GM21423 (cell line): ENCODE measurements around the gene ITPR3.
A peak's percentile ranks its signal among the peaks of the same experiment; 100 is the strongest.

Experiments
- ATAC-seq: cut with Tn5 transposase; IDR thresholded peaks from one replicate; pipeline ENCODE4 v1.9.1; 2021; ENCODE audit warnings: mild to moderate bottlenecking, moderate library complexity; ENCODE audit not compliant: unreplicated experiment

ITPR3 gene

GRCh38 chr6:33620856-33621710, at the start of gene ITPR3:
Gene ITPR3, plus strand, starts transcription at chr6:33621322. Its CDS starts 281 bp downstream, at chr6:33621603.
- peak; percentile 63 for ATAC-seq

- ATAC-seq: no peak
These were observed 49.3 kb upstream of the ITPR3 start for GRCh38 chr6:33571637-33572316.

GRCh38 chr6:33575211-33575610, 45.9 kb upstream of the ITPR3 start:
- no peak for ATAC-seq

DNA sequence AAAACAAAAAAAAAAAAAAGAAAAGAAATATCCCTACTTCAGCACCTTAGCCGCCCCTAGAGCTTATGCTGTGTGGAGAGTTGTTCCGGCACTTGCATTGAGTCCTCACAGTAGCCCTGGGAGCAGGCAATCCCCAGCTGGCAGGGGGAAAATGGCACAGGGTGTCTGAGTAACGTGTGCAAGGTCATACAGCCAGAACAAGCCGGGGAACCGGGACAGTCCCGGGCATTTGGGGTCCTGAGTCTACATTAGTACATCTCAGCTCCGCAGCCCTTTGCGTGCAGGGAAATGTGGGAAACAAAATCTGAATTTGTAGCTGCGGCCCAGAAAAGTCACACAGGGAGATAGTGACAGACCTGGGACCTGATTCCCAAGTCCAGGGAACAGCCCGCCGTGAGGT, 44.5 kb upstream of the ITPR3 start:
- no peak for ATAC-seq

- ATAC-seq: no peak
These were observed 44.0 kb upstream of the ITPR3 start for GRCh38 chr6:33577106-33577535.

GRCh38 chr6:33577718-33578117, 43.4 kb upstream of the ITPR3 start:
- no peak for ATAC-seq

- no peak for ATAC-seq
These were observed 43.0 kb upstream of the ITPR3 start for GRCh38 chr6:33578164-33578563.

- ATAC-seq: no peak
These were observed 42.5 kb upstream of the ITPR3 start for GRCh38 chr6:33578588-33579011.

- ATAC-seq: peak; percentile 80
These were observed 41.1 kb upstream of the ITPR3 start, which contains the start of gene BAK1 for GRCh38 chr6:33579828-33580714. Gene BAK1, minus strand, starts transcription at chr6:33580276. Its CDS starts 2,672 bp downstream, at chr6:33577604.

GRCh38 chr6:33581186-33581585, 39.9 kb upstream of the ITPR3 start:
- ATAC-seq: no peak

GRCh38 chr6:33583591-33584155, 37.4 kb upstream of the ITPR3 start:
- ATAC-seq: no peak

DNA sequence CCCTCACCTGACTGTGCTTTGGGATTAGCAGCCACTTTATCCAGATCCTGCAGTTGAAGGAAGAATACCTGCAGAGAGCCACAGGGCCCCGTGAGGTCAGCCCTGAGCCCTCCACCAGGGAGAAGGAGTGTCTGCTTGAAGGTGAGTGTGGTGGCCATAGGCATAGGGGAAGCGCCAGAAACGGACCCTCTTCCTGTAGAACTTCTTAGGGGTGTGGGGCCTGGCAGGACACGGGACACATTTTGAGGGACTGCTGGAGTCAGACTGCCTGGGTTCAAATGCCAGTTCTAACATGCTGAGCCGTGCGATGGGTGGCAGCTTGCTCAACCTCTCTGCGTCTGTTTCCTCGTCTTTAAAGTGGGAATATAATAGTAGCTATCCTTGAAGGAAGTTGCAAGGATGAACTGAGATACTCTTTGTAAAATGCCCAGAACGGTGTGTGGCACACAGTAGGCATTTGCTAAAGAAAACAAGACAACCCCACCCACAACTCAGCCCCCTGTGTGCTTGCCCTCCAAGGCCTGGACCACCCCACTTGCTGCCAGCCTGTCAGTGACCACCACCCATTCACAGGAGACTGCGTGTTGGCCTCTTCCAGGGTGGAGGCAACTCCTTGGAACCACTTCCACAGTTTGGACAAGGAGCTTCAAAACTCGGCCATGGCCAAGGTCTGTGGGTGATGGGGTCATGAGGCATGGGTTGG, 36.3 kb upstream of the ITPR3 start:
- ATAC-seq: no peak

GRCh38 chr6:33585403-33586107, 35.6 kb upstream of the ITPR3 start:
- peak; percentile 46 for ATAC-seq

GRCh38 chr6:33586108-33586640, 34.9 kb upstream of the ITPR3 start:
- ATAC-seq: no peak

GRCh38 chr6:33587529-33587928, 33.6 kb upstream of the ITPR3 start:
- no peak for ATAC-seq

DNA sequence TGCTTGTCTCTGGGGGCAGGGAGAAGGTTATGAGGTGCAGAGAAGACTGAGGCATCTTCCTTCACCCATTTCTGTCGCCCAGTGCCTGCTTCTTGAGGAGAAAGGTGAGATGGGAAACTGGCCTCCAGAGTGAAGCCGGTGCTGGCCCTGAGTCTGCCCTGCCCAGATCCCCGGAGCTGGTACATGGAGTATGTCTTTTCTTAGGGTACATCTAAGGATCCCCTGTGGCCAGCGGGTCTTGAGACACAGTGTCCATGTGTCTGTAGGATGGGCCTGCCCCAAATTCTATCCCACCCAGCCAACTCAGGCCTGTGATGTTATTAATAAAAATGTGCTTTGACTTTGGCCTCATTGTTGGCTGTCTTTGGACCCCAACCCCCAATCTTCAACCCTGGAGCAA, 32.2 kb upstream of the ITPR3 start:
- no peak for ATAC-seq

GRCh38 chr6:33589392-33589730, 31.8 kb upstream of the ITPR3 start:
- no peak for ATAC-seq

DNA sequence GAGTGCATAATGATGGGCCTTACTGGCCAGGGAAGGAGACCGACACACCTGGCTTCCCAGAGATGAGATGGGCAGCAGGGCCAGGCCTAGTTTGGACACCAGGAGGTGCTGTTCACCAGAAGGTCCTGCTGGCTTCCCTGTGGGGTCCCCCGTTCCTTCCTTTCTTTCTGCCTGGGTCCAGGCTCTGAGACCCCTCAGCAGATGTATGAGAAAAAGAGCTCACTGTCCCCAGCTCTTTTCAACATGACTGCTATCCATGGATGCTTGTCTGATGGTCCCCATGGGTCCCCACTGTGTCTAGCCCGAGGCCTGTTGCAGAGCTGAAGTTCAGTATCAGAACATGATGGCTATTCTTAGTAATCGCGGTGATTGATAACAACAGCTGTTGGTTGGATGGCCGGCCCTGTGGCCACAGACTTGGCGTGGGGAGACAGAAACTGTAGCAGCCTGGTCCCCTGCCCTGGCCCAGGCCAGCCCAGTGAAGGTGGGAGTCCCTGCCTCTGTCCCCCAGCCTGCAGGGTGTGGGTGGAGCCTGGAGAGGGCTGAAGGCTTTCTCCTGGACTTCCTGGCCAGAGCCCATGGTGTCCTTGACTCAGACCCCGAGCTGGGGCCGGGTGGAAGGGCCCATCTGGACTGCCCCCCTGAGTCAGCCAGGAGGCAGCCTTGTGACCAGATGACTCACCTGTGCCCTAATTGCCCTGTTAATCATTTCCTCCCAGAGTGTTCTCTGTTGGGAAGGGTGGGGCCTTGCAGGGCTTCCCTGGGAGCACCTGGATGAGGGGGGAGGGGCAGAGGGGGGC, 31.2 kb upstream of the ITPR3 start:
- peak; percentile 29 for ATAC-seq
